ENCODE results near the gene PPFIA1. TPM values are rescaled to one million over a fixed set of nuclear protein-coding genes. Genes with fewer than 3 reads are reported as not detected.

PPFIA1 gene
- total and polyA plus RNA-seq, 4 donors = 35.6 to 54.9 (median 47.3) TPM

- H3K4me3 ChIP-seq (ENCODE audit: low read depth, low read length) = no peak overlapping the region
- WGBS (ENCODE audit: insufficient coverage) = 84% methylated on average over 9 of the region's 11 CpGs
- H3K27me3 ChIP-seq (ENCODE audit: control insufficient read depth, insufficient read depth, low read length) = no peaks in the 10 kb centered on the region
- H3K27ac ChIP-seq (ENCODE audit: low read depth, low read length) = no peak overlapping the region
- H3K4me1 ChIP-seq (ENCODE audit: control insufficient read depth, insufficient read depth, low read length) = no peaks in the 10 kb centered on the region
- H3K36me3 ChIP-seq (ENCODE audit: control insufficient read depth, insufficient read depth, low read length) = no peaks in the 10 kb centered on the region
- H3K9me3 ChIP-seq (ENCODE audit: control insufficient read depth, insufficient read depth, low read length) = no peaks in the 10 kb centered on the region
- DNase-seq (ENCODE audit: low read depth in 4 of 6, low spot score in 6 of 6) = no peak
Measured at GRCh38 chr11:70233511-70233934, 37.0 kb upstream of the PPFIA1 start.

GRCh38 chr11:70233962-70234361 lies 36.5 kb upstream of the PPFIA1 start:
- H3K9me3 ChIP-seq (ENCODE audit: control insufficient read depth, insufficient read depth, low read length) = no peaks in the 10 kb centered on the region

GRCh38 chr11:70240337-70240736 lies 30.2 kb upstream of the PPFIA1 start:
- Histone ChIP-seq H3K9me3 (ENCODE audit: control insufficient read depth, insufficient read depth, low read length) (no peaks in the 10 kb centered on the region), H3K27ac (ENCODE audit: low read depth, low read length) (no peak overlapping the region), H3K27me3 (ENCODE audit: control insufficient read depth, insufficient read depth, low read length) (no peaks in the 10 kb centered on the region), H3K36me3 (ENCODE audit: control insufficient read depth, insufficient read depth, low read length) (no peaks in the 10 kb centered on the region), H3K4me1 (ENCODE audit: control insufficient read depth, insufficient read depth, low read length) (no peaks in the 10 kb centered on the region), H3K4me3 (ENCODE audit: low read depth, low read length) (no peak overlapping the region)
- DNase-seq (ENCODE audit: low read depth in 4 of 6, low spot score in 6 of 6) = no peak
- WGBS (ENCODE audit: insufficient coverage) = 75% methylated on average over 16 of the region's 16 CpGs

More at GRCh38 chr11:70233962-70234361, 36.5 kb upstream of the PPFIA1 start:
- WGBS (ENCODE audit: insufficient coverage) = 93% methylated on average over 6 of the region's 9 CpGs
- H3K36me3 ChIP-seq (ENCODE audit: control insufficient read depth, insufficient read depth, low read length) = no peaks in the 10 kb centered on the region
- H3K27me3 ChIP-seq (ENCODE audit: control insufficient read depth, insufficient read depth, low read length) = no peaks in the 10 kb centered on the region
- DNase-seq (ENCODE audit: low read depth in 4 of 6, low spot score in 6 of 6) = no peak
- H3K27ac ChIP-seq (ENCODE audit: low read depth, low read length) = no peak overlapping the region
- no peak overlapping the region for H3K4me3 ChIP-seq (ENCODE audit: low read depth, low read length)
- H3K4me1 ChIP-seq (ENCODE audit: control insufficient read depth, insufficient read depth, low read length) = no peaks in the 10 kb centered on the region

GRCh38 chr11:70241709-70242108 lies 28.8 kb upstream of the PPFIA1 start:
- no peak for DNase-seq (ENCODE audit: low read depth in 4 of 6, low spot score in 6 of 6)
- 86% methylated on average over 3 of the region's 3 CpGs for WGBS (ENCODE audit: insufficient coverage)
- Histone ChIP-seq H3K4me1 (ENCODE audit: control insufficient read depth, insufficient read depth, low read length) (no peaks in the 10 kb centered on the region), H3K36me3 (ENCODE audit: control insufficient read depth, insufficient read depth, low read length) (no peaks in the 10 kb centered on the region), H3K27me3 (ENCODE audit: control insufficient read depth, insufficient read depth, low read length) (no peaks in the 10 kb centered on the region), H3K4me3 (ENCODE audit: low read depth, low read length) (no peak overlapping the region), H3K27ac (ENCODE audit: low read depth, low read length) (no peak overlapping the region), H3K9me3 (ENCODE audit: control insufficient read depth, insufficient read depth, low read length) (no peaks in the 10 kb centered on the region)

- H3K27me3 ChIP-seq (ENCODE audit: control insufficient read depth, insufficient read depth, low read length) = no peaks in the 10 kb centered on the region
- H3K4me1 ChIP-seq (ENCODE audit: control insufficient read depth, insufficient read depth, low read length) = peaks cover 4% of the 10 kb centered on the region
- no peaks in the 10 kb centered on the region for H3K36me3 ChIP-seq (ENCODE audit: control insufficient read depth, insufficient read depth, low read length)
- H3K27ac ChIP-seq (ENCODE audit: low read depth, low read length) = no peak overlapping the region
- no peaks in the 10 kb centered on the region for H3K9me3 ChIP-seq (ENCODE audit: control insufficient read depth, insufficient read depth, low read length)
- 87% methylated on average over 4 of the region's 4 CpGs for WGBS (ENCODE audit: insufficient coverage)
- DNase-seq (ENCODE audit: low read depth in 4 of 6, low spot score in 6 of 6) = no peak
- H3K4me3 ChIP-seq (ENCODE audit: low read depth, low read length) = no peak overlapping the region
Measured at GRCh38 chr11:70242885-70243284, 27.6 kb upstream of the PPFIA1 start.

GRCh38 chr11:70243912-70244652 lies 26.4 kb upstream of the PPFIA1 start:
- no peaks in the 10 kb centered on the region for H3K36me3 ChIP-seq (ENCODE audit: control insufficient read depth, insufficient read depth, low read length)
- H3K27me3 ChIP-seq (ENCODE audit: control insufficient read depth, insufficient read depth, low read length) = no peaks in the 10 kb centered on the region
- peaks cover 4% of the 10 kb centered on the region for H3K4me1 ChIP-seq (ENCODE audit: control insufficient read depth, insufficient read depth, low read length)
- no peak for DNase-seq (ENCODE audit: low read depth in 4 of 6, low spot score in 6 of 6)
- no peak overlapping the region for H3K4me3 ChIP-seq (ENCODE audit: low read depth, low read length)
- H3K27ac ChIP-seq (ENCODE audit: low read depth, low read length) = no peak overlapping the region
- H3K9me3 ChIP-seq (ENCODE audit: control insufficient read depth, insufficient read depth, low read length) = no peaks in the 10 kb centered on the region
- 90% methylated on average over 15 of the region's 15 CpGs for WGBS (ENCODE audit: insufficient coverage)

GRCh38 chr11:70244698-70245097 lies 25.8 kb upstream of the PPFIA1 start:
- Histone ChIP-seq H3K4me1 (ENCODE audit: control insufficient read depth, insufficient read depth, low read length) (peaks cover 4% of the 10 kb centered on the region), H3K27ac (ENCODE audit: low read depth, low read length) (no peak overlapping the region), H3K36me3 (ENCODE audit: control insufficient read depth, insufficient read depth, low read length) (no peaks in the 10 kb centered on the region), H3K9me3 (ENCODE audit: control insufficient read depth, insufficient read depth, low read length) (no peaks in the 10 kb centered on the region), H3K27me3 (ENCODE audit: control insufficient read depth, insufficient read depth, low read length) (no peaks in the 10 kb centered on the region), H3K4me3 (ENCODE audit: low read depth, low read length) (no peak overlapping the region)
- 84% methylated on average over 5 of the region's 7 CpGs for WGBS (ENCODE audit: insufficient coverage)
- DNase-seq (ENCODE audit: low read depth in 4 of 6, low spot score in 6 of 6) = no peak

- DNase-seq (ENCODE audit: low read depth in 4 of 6, low spot score in 6 of 6) = no peak
- no peaks in the 10 kb centered on the region for H3K27me3 ChIP-seq (ENCODE audit: control insufficient read depth, insufficient read depth, low read length)
- H3K27ac ChIP-seq (ENCODE audit: low read depth, low read length) = no peak overlapping the region
- no peaks in the 10 kb centered on the region for H3K36me3 ChIP-seq (ENCODE audit: control insufficient read depth, insufficient read depth, low read length)
- WGBS (ENCODE audit: insufficient coverage) = 69% methylated on average over 6 of the region's 8 CpGs
- peaks cover 4% of the 10 kb centered on the region for H3K4me1 ChIP-seq (ENCODE audit: control insufficient read depth, insufficient read depth, low read length)
- no peak overlapping the region for H3K4me3 ChIP-seq (ENCODE audit: low read depth, low read length)
- no peaks in the 10 kb centered on the region for H3K9me3 ChIP-seq (ENCODE audit: control insufficient read depth, insufficient read depth, low read length)
Measured at GRCh38 chr11:70246196-70246595, 24.3 kb upstream of the PPFIA1 start.

GRCh38 chr11:70247042-70247709 lies 23.3 kb upstream of the PPFIA1 start:
- no peaks in the 10 kb centered on the region for H3K36me3 ChIP-seq (ENCODE audit: control insufficient read depth, insufficient read depth, low read length)
- H3K4me3 ChIP-seq (ENCODE audit: low read depth, low read length) = no peak overlapping the region
- H3K27me3 ChIP-seq (ENCODE audit: control insufficient read depth, insufficient read depth, low read length) = no peaks in the 10 kb centered on the region
- no peak overlapping the region for H3K27ac ChIP-seq (ENCODE audit: low read depth, low read length)
- WGBS (ENCODE audit: insufficient coverage) = 67% methylated on average over 8 of the region's 8 CpGs
- H3K4me1 ChIP-seq (ENCODE audit: control insufficient read depth, insufficient read depth, low read length) = peaks cover 4% of the 10 kb centered on the region
- no peak for DNase-seq (ENCODE audit: low read depth in 4 of 6, low spot score in 6 of 6)
- no peaks in the 10 kb centered on the region for H3K9me3 ChIP-seq (ENCODE audit: control insufficient read depth, insufficient read depth, low read length)

GRCh38 chr11:70247710-70248072 lies 22.8 kb upstream of the PPFIA1 start:
- WGBS (ENCODE audit: insufficient coverage) = 80% methylated on average over 3 of the region's 4 CpGs
- no peak overlapping the region for H3K27ac ChIP-seq (ENCODE audit: low read depth, low read length)
- H3K27me3 ChIP-seq (ENCODE audit: control insufficient read depth, insufficient read depth, low read length) = no peaks in the 10 kb centered on the region
- H3K4me1 ChIP-seq (ENCODE audit: control insufficient read depth, insufficient read depth, low read length) = peaks cover 4% of the 10 kb centered on the region
- H3K9me3 ChIP-seq (ENCODE audit: control insufficient read depth, insufficient read depth, low read length) = no peaks in the 10 kb centered on the region
- H3K4me3 ChIP-seq (ENCODE audit: low read depth, low read length) = no peak overlapping the region
- no peaks in the 10 kb centered on the region for H3K36me3 ChIP-seq (ENCODE audit: control insufficient read depth, insufficient read depth, low read length)
- DNase-seq (ENCODE audit: low read depth in 4 of 6, low spot score in 6 of 6) = no peak

Data from spinal cord (tissue), 10 donors.